HG02938 (cell line): Measurements from ENCODE around the gene ETV6.

ENCODE experiments used
- ATAC-seq: cut with Tn5 transposase; IDR thresholded peaks from one replicate; pipeline ENCODE4 v1.9.1; 2021; ENCODE audit warnings: mild to moderate bottlenecking, moderate library complexity; ENCODE audit not compliant: unreplicated experiment

The ETV6 gene

DNA sequence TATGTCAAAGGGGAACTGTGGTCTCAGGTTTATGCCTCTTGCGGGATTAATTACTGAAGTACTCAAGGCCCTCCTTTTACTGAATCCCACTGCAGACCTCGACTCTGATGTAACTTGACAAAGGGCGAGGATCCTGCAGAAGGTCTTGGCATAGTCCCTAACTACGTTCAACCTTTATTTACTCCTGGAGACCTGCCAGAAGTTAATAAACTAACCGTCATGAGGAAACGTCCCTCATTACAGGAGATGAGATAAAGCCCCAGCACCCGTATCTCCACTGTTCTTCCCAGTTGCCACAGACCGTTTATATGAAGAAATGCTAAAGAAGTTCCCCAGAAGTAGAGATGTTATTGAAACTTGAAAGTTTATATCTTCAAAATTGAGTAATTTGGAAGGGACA lies 190.9 kb downstream of the ETV6 start:
- no peak for ATAC-seq

DNA sequence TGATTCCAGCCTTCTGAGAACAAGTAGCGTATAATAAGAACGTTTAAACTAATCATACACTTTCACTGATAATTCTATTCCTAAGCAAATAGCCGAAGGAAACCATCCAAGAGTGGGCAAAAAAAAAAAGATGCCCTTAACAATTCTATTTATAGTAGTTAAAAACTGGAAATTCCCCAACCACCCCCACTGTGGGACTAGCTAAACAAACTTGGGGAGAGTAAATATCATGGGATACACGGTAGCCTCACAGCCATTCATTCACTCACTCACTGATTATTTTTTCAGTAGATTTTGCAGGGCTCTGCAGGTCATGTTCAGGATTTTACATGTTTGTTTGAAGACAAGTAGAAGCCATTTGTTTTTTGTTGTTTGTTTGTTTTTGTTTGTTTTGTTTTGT lies 197.0 kb downstream of the ETV6 start:
- ATAC-seq: no peak

DNA sequence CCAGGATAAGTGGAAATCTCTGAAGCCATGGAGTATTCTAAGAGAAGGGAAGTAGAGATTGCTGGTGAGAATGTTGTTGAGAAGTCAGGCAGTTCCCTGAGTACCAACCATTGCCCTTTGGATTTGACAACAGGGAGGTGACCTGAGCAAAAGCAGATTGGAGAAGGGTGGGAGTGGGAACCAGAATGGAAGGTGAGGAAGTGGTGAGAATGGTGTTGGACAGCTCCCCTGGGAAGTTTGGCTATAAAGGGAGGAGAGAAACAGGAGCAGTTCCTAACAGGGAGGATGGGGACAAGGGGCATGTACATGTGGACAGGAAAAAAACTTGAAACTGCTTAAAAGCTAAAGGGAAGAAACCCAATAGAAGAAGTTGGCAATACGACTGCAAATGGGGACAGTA lies 198.1 kb downstream of the ETV6 start:
- ATAC-seq: no peak

DNA sequence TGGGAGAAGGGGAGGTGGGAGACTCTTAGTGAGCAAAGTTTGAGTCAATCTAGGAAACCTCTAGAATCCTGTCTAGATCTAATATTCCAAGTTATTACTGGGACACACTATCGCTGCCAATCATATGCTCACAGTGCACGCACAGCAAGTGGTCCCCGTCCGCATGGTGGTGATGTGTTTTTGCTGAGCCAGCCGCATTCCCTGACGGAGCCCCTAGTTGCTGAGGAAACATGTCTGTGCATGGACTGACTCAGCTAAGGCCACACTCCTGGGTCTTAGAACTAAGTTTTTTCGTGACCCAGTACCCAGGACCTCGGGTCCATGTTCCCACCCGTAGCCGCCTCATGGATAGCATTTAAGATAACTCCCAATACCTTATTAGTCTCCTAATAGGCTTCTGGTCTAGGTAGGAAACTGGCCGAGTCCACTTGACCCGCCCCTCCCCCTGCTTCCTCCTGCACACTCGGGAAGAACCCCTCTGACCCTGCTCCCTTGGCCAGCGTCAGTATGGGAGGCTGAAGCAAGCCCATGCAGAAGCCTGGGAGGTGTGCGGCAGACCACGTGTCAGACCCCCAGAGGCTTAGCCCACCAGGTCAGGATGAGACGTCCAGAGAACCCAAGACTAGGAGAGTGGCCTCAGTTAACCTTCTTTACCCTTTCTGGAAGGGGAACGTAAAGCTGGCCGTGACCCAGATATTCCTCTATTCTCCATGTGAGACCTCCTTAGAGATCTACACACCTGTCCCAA lies 200.5 kb downstream of the ETV6 start:
- ATAC-seq: no peak

GRCh38 chr12:11853126-11853525 lies 203.7 kb downstream of the ETV6 start:
- no peak for ATAC-seq

DNA sequence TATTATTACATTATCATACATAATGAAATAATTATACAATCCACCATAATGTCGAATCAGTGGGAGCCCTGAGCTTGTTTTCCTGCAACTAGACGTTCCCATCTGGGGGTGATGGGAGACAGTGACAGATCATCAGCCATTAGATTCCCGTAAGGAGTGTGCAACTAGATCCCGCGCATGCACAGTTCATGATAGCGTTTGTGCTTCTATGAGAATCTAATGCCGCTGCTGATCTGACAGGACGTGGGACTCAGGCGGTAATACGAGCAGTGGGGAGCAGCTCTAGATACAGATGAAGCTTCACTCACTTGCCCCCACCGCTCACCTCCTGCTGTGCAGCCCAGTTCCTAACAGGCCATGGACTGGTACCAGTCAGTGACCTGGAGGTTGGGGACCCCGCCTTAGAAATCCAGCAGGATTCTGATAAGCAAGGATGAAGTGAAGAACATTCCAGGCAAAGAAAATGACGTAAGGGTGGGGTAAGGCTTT lies 204.6 kb downstream of the ETV6 start:
- ATAC-seq: no peak

DNA sequence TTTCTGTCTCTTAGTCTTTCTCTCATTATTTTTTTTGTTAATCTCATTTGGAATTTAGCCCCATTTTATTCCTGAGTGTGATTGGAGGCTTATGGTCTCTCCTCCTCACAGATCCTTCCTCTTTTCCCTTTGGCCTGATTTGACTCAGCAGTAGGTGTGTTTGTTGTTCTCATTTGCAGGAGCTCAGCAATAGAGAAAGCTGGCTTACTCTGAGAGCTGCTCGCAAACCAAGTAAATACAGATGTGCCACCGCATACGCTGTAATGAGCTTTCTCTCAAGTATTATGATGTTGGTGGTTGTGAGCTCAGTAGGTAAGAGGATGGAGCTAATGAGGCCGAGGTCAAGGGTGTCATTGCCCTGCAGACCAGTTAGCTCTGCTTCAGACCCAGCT lies 206.5 kb downstream of the ETV6 start:
- ATAC-seq: no peak

DNA sequence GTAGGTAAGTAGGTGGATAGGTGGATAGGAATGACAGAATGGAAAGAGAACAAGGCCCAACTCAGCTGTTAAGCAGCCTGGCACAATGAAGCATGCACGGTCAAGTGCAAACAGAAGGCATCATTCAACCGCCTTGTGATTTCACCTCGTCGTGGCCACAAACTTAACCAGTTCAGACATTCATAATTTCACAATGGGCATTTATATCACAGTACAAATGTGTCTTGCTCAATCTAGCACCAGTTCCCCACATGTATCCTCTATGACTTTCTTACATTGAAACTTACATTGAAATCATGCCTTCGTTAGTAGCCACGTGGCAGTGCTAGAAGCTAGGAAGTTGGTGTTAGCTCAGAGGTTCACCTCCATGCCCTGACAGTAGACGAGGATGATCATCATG lies 207.5 kb downstream of the ETV6 start:
- ATAC-seq: no peak

DNA sequence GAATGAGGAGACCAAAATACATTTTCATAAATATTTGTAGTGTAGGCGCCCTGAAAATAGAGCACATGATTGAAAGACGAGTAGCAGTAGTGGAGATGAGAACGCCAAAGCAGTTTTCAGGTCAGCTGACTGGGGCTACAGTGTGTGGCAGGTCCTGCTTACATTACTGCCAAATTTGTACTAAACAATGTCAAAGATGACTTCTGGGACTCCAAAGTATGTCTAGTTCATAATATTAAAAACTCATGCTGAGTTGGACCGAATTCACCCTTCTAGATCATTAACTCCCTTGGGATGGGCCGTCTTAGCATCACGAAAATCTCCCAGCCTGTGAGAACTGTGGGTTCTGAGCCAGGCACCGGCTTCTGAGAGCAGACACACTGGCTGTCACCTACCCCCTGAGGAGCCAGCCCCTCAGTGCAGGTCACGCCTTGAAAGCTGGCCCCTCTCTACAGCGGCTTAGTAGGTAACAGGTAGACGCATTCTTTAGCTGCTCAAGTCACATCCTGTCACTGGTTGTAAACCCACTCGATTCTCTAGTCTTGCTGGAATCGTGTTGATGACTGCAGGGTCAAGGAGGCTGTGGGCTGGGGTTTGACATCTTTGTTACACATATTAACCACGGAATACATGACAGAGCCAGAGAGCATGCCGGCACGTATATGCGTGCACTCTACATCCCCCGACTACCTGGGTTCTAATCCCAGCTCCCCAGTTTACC lies 210.4 kb downstream of the ETV6 start:
- ATAC-seq: no peak

GRCh38 chr12:11861155-11861863 lies 211.8 kb downstream of the ETV6 start:
- ATAC-seq: no peak

- ATAC-seq: no peak
Observed at GRCh38 chr12:11861864-11862600, 212.6 kb downstream of the ETV6 start.

DNA sequence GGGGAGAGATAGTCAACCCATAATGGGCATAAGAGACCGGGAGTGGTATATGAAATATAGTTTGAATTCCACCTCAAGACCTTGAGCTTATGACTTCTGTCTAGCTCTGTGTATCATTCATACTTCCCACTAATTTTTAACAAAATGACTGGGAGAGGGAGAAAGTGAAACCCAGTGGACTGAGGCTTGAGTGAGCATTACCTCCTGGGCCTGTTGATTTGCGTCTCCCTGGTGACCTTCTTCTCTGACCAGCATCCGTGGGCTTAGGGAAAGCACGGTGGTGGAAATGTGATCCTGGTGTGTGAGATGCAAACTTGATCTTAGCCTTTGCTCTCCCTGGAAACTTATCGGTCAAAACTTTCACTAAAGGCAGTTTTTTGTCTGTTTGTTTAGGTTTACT lies 213.3 kb downstream of the ETV6 start:
- ATAC-seq: no peak

DNA sequence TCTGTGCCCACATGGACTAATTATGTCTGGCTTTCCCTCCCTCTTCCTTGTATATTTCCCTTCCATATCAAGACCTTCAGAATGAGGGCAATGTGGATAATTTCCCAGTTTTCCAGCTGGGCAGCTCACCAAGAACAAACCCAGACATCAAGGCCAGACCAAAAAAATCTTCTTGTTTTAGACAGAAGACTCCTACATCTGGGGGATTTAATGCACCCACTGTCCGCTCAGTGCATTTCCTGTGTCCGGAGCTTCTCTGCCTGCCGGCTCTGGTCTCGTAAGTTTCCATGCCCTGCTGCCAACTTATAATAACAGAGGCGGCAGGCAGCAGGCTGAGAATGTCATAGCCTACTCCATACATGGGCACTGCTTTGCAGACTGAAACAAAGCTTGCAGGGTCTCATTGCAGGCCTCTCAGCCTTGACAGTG lies 214.0 kb downstream of the ETV6 start:
- no peak for ATAC-seq

GRCh38 chr12:11863988-11864387 lies 214.5 kb downstream of the ETV6 start:
- no peak for ATAC-seq

GRCh38 chr12:11865824-11866223 lies 216.3 kb downstream of the ETV6 start:
- ATAC-seq: no peak

GRCh38 chr12:11868027-11868426 lies 218.6 kb downstream of the ETV6 start:
- ATAC-seq: no peak

DNA sequence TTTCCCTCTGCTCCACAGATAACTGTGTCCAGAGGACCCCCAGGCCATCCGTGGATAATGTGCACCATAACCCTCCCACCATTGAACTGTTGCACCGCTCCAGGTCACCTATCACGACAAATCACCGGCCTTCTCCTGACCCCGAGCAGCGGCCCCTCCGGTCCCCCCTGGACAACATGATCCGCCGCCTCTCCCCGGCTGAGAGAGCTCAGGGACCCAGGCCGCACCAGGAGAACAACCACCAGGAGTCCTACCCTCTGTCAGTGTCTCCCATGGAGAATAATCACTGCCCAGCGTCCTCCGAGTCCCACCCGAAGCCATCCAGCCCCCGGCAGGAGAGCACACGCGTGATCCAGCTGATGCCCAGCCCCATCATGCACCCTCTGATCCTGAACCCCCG lies 219.9 kb downstream of the ETV6 start:
- ATAC-seq: no peak

- ATAC-seq: no peak
Observed at GRCh38 chr12:11870041-11870451, 220.6 kb downstream of the ETV6 start.

DNA sequence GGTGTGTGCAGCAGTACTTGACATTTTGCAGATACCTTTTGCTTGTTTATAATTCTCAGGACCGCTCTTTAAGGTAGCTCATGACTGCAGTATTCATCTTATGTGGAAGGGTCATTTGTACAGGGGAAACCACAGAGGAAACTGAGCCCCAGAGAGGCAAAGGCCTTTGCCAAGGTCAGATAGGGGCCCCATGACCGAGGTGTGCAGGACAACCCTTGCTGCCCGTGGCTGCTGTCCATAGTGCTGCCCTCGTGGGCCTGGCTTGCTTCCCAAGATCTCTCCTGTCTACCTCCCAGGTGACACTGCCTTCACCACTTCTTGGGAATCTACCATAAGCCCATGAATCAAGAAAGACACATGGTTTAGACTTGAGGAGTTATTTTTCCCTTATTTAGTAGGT lies 222.6 kb downstream of the ETV6 start:
- ATAC-seq: no peak

GRCh38 chr12:11875414-11875935 lies 226.0 kb downstream of the ETV6 start:
- no peak for ATAC-seq

- ATAC-seq: no peak
Observed at GRCh38 chr12:11876307-11876706, 226.8 kb downstream of the ETV6 start.
